HepG2 (cell line): ENCODE data around the gene ZBTB7C. TPM values are rescaled to one million over a fixed set of nuclear protein-coding genes. Genes with fewer than 3 reads are reported as not detected.

ENCODE experiments used
- HIC2 ChIP-seq: sonication (generic); formaldehyde crosslinking; IDR thresholded peaks from 2 replicates; pipeline ENCODE4 v1.9.0; 2022; ENCODE audit warnings: low read depth, missing genetic modification reagents
- NR2F1 ChIP-seq, 2 experiments: fragments of 450-650 bp in 1 of 2; formaldehyde crosslinking in 1 of 2; IDR thresholded peaks; 2 replicates each; pipeline versions ENCODE4 v1.5.0 to v1.6.1; 2016 to 2020; ENCODE audit warnings: mild to moderate bottlenecking in 1 of 2, missing compliant biosample characterization in 1 of 2, missing genetic modification reagents in 1 of 2, moderate library complexity in 1 of 2
- PAXIP1 ChIP-seq: sonication (generic); formaldehyde crosslinking; conservative IDR thresholded peaks from 2 replicates; pipeline ENCODE4 v1.4.0; 2020; ENCODE audit warnings: mild to moderate bottlenecking, missing genetic modification reagents, moderate library complexity
- ZNF382 ChIP-seq: sonication (generic); formaldehyde crosslinking; IDR thresholded peaks from 2 replicates; pipeline ENCODE4 v1.5.0; 2020; ENCODE audit warnings: missing genetic modification reagents, mild to moderate bottlenecking, borderline replicate concordance
- ZNF503 ChIP-seq: sonication (generic); formaldehyde crosslinking; IDR thresholded peaks from 2 replicates; pipeline ENCODE4 v1.4.0; 2020; ENCODE audit warnings: missing genetic modification reagents
- ZNF574 ChIP-seq: sonication (generic); formaldehyde crosslinking; IDR thresholded peaks from 2 replicates; pipeline ENCODE4 v1.4.0; 2020; ENCODE audit warnings: missing genetic modification reagents
- polyA plus RNA-seq, 8 experiments: library from polyadenylated mRNA; depleted of rRNA in 3 of 8; stranded (reverse) in 7 of 8; unstranded in 1 of 8; fragments of >200 nt; fragmentation: Illumina TruSeq in 4 of 8; extraction: Trizol in 4 of 8; gene quantifications; 2 replicates each; pipeline versions ENCODE4 v1.2.1 to v1.2.3, GENCODE V29; 2011 to 2016; ENCODE audit warnings: low read depth in 4 of 8, missing spikeins in 1 of 8, mixed read lengths in 1 of 8; ENCODE audit not compliant: insufficient read depth in 1 of 8
- total RNA-seq, 5 experiments: library from RNA; depleted of rRNA; stranded (reverse); fragments of >200 nt; fragmentation: Illumina TruSeq; extraction: Trizol; gene quantifications; 2 replicates each; pipeline ENCODE4 v1.2.3, GENCODE V29; 2016; ENCODE audit warnings: low read depth in 1 of 5

The ZBTB7C gene
- total and polyA plus RNA-seq, 2 of the 13 experiments (the other 11 are each of a cell fraction or from before 2014, with no cell fraction given), result 0.01 to 0.04 TPM

GRCh38 chr18:48455555-48456478 is 46.6 kb upstream of the ZBTB7C start (continued):
- TF ChIP-seq PAXIP1 (CRISPR knock-in tag), result 0 out of 2 replicates have a peak, but pooled peaks have one; percentile 24
- peak; percentile 91 for TF ChIP-seq HIC2
- TF ChIP-seq ZNF503 (CRISPR knock-in tag), result 0 out of 2 replicates have a peak, but pooled peaks have one; percentile 16
- TF ChIP-seq ZNF574 (CRISPR knock-in tag), result 0 out of 2 replicates have a peak, but pooled peaks have one; percentile 18
- TF ChIP-seq ZNF382 (CRISPR knock-in tag), result no peak
- peak in 1 of 2 experiments; percentile 21; a peak in 1 of 4 replicates for TF ChIP-seq NR2F1 (CRISPR knock-in tag; IDR thresholded peaks at IDR 0.05)
